HepG2 (cell line): Measurements from ENCODE around the gene TCAIM. TPM values are rescaled to one million over a fixed set of nuclear protein-coding genes. Genes with fewer than 3 reads are reported as not detected.

Experiments
- AHR ChIP-seq: IDR thresholded peaks from 2 replicates; pipeline ENCODE4 v1.6.1; 2018; ENCODE audit warnings: missing genetic modification reagents, missing compliant biosample characterization
- HNF4G ChIP-seq, 2 experiments: sonication (generic) in 1 of 2; formaldehyde crosslinking in 1 of 2; IDR thresholded peaks; 2 replicates each; pipeline versions ENCODE4 v1.4.0 to v1.6.1; 2011 to 2020; ENCODE audit warnings: borderline replicate concordance in 2 of 2, low read depth in 2 of 2, mild to moderate bottlenecking in 2 of 2, low read length in 1 of 2, missing genetic modification reagents in 1 of 2, moderate library complexity in 1 of 2
- HOXA5 ChIP-seq: sonication (generic); formaldehyde crosslinking; IDR thresholded peaks from 2 replicates; pipeline ENCODE4 v1.4.0; 2020; ENCODE audit warnings: missing genetic modification reagents
- MAFK ChIP-seq, 2 experiments: IDR thresholded peaks in 1 of 2; conservative IDR thresholded peaks in 1 of 2; 2 replicates each; pipeline ENCODE4 v1.6.1; 2011; ENCODE audit warnings: improper control_type of control experiment in 2 of 2, low read length in 2 of 2
- NRL ChIP-seq: sonication (generic); formaldehyde crosslinking; IDR thresholded peaks from 2 replicates; pipeline ENCODE4 v1.5.0; 2020; ENCODE audit warnings: missing genetic modification reagents, mild to moderate bottlenecking, moderate library complexity, borderline replicate concordance
- PAXIP1 ChIP-seq: sonication (generic); formaldehyde crosslinking; conservative IDR thresholded peaks from 2 replicates; pipeline ENCODE4 v1.4.0; 2020; ENCODE audit warnings: mild to moderate bottlenecking, missing genetic modification reagents, moderate library complexity
- RCOR2 ChIP-seq: IDR thresholded peaks from 2 replicates; pipeline ENCODE4 v1.6.1; 2016; ENCODE audit warnings: missing biosample characterization, missing genetic modification reagents
- SP140L ChIP-seq: sonication (generic); formaldehyde crosslinking; IDR thresholded peaks from 2 replicates; pipeline ENCODE4 v1.4.0; 2020; ENCODE audit warnings: missing genetic modification reagents, borderline replicate concordance
- ZIK1 ChIP-seq: sonication (generic); formaldehyde crosslinking; IDR thresholded peaks from 2 replicates; pipeline ENCODE4 v1.5.0; 2020; ENCODE audit warnings: mild to moderate bottlenecking, low read depth, missing genetic modification reagents, borderline replicate concordance
- ZNF318 ChIP-seq: sonication (generic); formaldehyde crosslinking; IDR thresholded peaks from 2 replicates; pipeline ENCODE4 v1.4.0; 2020; ENCODE audit warnings: mild to moderate bottlenecking, missing genetic modification reagents
- ZNF710 ChIP-seq: sonication (generic); formaldehyde crosslinking; IDR thresholded peaks from 2 replicates; pipeline ENCODE4 v1.5.0; 2020; ENCODE audit warnings: mild to moderate bottlenecking, missing genetic modification reagents, borderline replicate concordance
- polyA plus RNA-seq, 8 experiments: library from polyadenylated mRNA; depleted of rRNA in 3 of 8; stranded (reverse) in 7 of 8; unstranded in 1 of 8; fragments of >200 nt; fragmentation: Illumina TruSeq in 4 of 8; extraction: Trizol in 4 of 8; gene quantifications; 2 replicates each; pipeline versions ENCODE4 v1.2.1 to v1.2.3, GENCODE V29; 2011 to 2016; ENCODE audit warnings: low read depth in 4 of 8, missing spikeins in 1 of 8, mixed read lengths in 1 of 8; ENCODE audit not compliant: insufficient read depth in 1 of 8
- total RNA-seq, 5 experiments: library from RNA; depleted of rRNA; stranded (reverse); fragments of >200 nt; fragmentation: Illumina TruSeq; extraction: Trizol; gene quantifications; 2 replicates each; pipeline ENCODE4 v1.2.3, GENCODE V29; 2016; ENCODE audit warnings: low read depth in 1 of 5

The TCAIM gene
- total and polyA plus RNA-seq, 2 of the 13 experiments (the other 11 are each of a cell fraction or from before 2014, with no cell fraction given), result 16.9 to 22.6 TPM

GRCh38 chr3:44338010-44338827, at the start of gene TCAIM (continued):
- peak; percentile 96; the same call in 1 of the 2 replicates for TF ChIP-seq ZIK1
- peak; percentile 27; the same call in 1 of the 2 replicates for TF ChIP-seq SP140L
- TF ChIP-seq ZNF710, result peak; percentile 93
- peak; percentile 87 for TF ChIP-seq HOXA5 (CRISPR knock-in tag)
- peak; percentile 68 for TF ChIP-seq PAXIP1 (CRISPR knock-in tag)
- peak; percentile 91 to 96 for TF ChIP-seq MAFK (conservative IDR thresholded peaks at IDR 0.05 in 1 of 2, IDR thresholded peaks at IDR 0.05 in 1 of 2; ENCODE audit: low read length in 2 of 2)
- TF ChIP-seq HNF4G (IDR thresholded peaks at IDR 0.05; ENCODE audit: borderline replicate concordance, low read depth, low read length), result no peak
- 0 out of 2 replicates have a peak, but pooled peaks have one; percentile 25 for TF ChIP-seq HNF4G (CRISPR knock-in tag; IDR thresholded peaks at IDR 0.05; ENCODE audit: borderline replicate concordance, low read depth)
- TF ChIP-seq ZNF318 (CRISPR knock-in tag), result peak; percentile 69; the same call in 1 of the 2 replicates
- no peak; the same call in 1 of the 2 replicates for TF ChIP-seq RCOR2 (CRISPR knock-in tag)
- peak; percentile 100 for TF ChIP-seq NRL (CRISPR knock-in tag)
- peak; percentile 87; the same call in 1 of the 2 replicates for TF ChIP-seq AHR (CRISPR knock-in tag)
